T-helper 2 cell treated with Interferon-gamma antibody and Interleukin-4, amounts not matched to agents 5 μg/mL and 100 μg/mL, for 36 hours (primary cell): ENCODE results near the gene BMX.

Source experiments
- DNase-seq: peaks from one replicate; pipeline ENCODE4 v3.0.0; 2021; ENCODE audit warnings: low spot score
- H3K27ac Mint-ChIP-seq: one replicate; pipeline ENCODE4 v1.8.0; 2021; ENCODE audit warnings: mild to moderate bottlenecking, mixed read lengths
- H3K27me3 Mint-ChIP-seq: one replicate; pipeline ENCODE4 v1.8.0; 2021; ENCODE audit warnings: low read depth, mixed read lengths
- H3K36me3 Mint-ChIP-seq: one replicate; pipeline ENCODE4 v1.8.0; 2021; ENCODE audit warnings: low read depth, mixed read lengths
- H3K4me1 Mint-ChIP-seq: one replicate; pipeline ENCODE4 v1.8.0; 2021; ENCODE audit warnings: low read depth, mixed read lengths
- H3K4me3 Mint-ChIP-seq: one replicate; pipeline ENCODE4 v1.8.0; 2022; ENCODE audit warnings: mild to moderate bottlenecking, moderate library complexity, mixed read lengths
- H3K9me3 Mint-ChIP-seq: one replicate; pipeline ENCODE4 v1.8.0; 2021; ENCODE audit warnings: mixed read lengths

The BMX gene

DNA sequence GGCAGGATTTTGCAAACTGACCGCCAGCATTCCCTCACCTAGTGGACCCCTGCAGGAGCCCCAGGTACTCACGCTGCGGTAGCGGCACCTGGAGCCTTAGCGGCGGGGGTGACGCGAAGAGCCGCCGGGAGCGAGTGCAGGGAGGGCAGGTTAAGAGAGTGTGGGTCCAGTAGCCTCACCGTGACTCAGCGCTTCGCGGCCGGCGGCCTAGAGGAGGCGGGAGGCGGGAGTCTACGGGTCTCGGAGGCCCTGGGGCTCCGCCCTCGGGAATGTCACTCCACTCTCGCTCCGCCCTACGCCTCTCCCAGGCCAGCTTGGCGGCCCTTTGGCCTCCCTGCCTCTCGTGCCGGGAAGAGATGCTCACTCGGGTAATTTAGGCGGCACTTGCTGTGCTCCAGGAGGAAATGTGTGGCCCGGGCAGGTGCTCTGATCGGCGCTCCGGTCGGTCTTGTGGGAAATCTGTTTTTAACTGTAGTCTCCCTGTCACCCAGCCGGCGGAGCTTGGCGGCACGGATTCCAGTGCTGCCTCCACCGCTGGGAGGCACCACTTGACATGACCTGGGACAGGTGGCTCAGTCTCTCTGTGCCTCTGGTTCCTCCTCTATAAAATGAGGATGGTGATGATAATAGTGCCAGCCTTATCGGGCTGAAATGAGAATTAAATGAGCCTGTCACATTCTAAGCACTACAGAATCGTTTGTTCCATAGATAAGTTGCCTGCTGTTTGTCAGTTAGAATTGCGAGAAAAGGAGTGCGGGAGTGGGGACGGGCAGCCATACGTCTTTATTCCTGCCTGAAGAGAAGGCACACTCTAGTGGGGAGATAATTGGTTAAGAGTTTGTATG, 7.3 kb upstream of the BMX start, which contains the start of gene PIR:
TSS of gene PIR (minus strand) at position 216 of the 845 bp plus-strand sequence. CDS start 2,076 bp downstream, outside the sequence.
- Mint-ChIP-seq H3K36me3 (peaks cover 5% of the 10 kb centered on the region), H3K4me3 (peak within 1 kb of the TSS; percentile 85), H3K27ac (peak within 1 kb of the TSS; percentile 72)

DNA sequence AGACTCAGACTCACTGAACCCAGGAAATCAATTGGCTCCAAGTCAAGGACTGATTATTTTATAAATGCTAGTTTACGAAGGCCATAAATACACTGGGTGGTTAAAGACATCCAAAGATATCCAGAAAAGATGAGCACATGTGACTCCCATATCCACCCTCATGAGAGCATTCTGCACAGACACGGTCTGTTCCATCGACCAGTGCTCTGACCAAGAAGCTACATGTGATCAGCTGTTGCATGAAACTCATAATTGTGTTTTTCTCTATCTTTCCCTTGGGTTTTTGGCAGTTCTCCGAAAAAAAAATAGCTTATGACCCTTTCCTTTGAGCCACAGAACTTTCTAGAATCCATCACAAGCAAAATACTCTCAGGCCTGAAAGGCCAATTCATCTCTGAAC, 4.8 kb upstream of the BMX start:
- H3K27me3 Mint-ChIP-seq: peaks cover 14% of the 10 kb centered on the region
- peaks cover 2% of the 10 kb centered on the region for H3K36me3 Mint-ChIP-seq
- no peaks in the 10 kb centered on the region for H3K9me3 Mint-ChIP-seq
- H3K27ac Mint-ChIP-seq: no peak overlapping the region
- DNase-seq: no peak
- H3K4me1 Mint-ChIP-seq: peaks cover 17% of the 10 kb centered on the region
- no peak overlapping the region for H3K4me3 Mint-ChIP-seq

More for the DNA sequence above, 7.3 kb upstream of the BMX start, which contains the start of gene PIR:
- Mint-ChIP-seq H3K9me3 (no peaks in the 10 kb centered on the region), H3K4me1 (peaks cover 17% of the 10 kb centered on the region), H3K27me3 (peaks cover 6% of the 10 kb centered on the region)
- DNase-seq: peak; percentile 75

DNA sequence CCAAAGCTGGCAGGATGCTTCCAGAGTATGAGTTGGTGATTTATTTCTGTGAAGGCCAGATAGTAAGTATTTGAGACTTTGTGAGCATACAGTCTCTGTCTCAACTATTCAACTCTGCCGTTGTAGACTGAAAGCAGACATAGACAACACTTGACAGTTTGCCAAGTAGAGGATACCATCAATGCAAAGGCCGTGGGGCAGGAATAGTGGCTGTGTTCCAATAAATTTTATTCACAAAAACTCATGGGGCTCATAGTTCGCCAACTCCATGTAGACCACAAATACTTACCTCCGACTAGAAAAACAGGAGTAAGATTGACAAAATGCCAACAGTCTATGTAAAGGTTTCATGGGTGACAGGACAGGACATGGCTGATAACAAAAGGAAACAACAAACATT, 3.8 kb upstream of the BMX start:
- Mint-ChIP-seq H3K4me3 (no peak overlapping the region), H3K27ac (no peak overlapping the region), H3K36me3 (no peaks in the 10 kb centered on the region), H3K27me3 (peaks cover 14% of the 10 kb centered on the region), H3K9me3 (no peaks in the 10 kb centered on the region), H3K4me1 (peaks cover 15% of the 10 kb centered on the region)
- no peak for DNase-seq

DNA sequence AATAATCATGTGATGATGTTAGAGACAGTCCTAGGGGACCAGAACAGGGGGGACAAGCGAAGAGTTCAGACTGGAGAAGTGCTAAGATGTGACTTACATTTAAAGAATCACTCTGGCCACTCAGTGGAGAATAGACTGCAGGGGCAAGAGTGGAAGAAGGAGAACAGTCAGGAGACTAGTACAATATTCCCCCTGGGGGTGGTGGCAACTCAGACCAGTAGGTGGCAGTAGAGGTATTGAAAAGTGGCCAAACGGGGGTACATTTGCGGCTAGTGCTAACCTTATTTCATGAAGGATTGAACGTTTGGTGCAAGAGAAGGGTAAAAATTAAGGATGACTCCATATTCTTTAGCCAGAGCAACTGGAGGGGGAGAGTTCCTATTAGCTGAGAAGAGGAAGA, 2.7 kb upstream of the BMX start:
- DNase-seq: peak; percentile 4
- H3K36me3 Mint-ChIP-seq: no peaks in the 10 kb centered on the region
- no peak overlapping the region for H3K27ac Mint-ChIP-seq
- peaks cover 5% of the 10 kb centered on the region for H3K4me1 Mint-ChIP-seq
- no peak overlapping the region for H3K4me3 Mint-ChIP-seq
- H3K9me3 Mint-ChIP-seq: no peaks in the 10 kb centered on the region
- H3K27me3 Mint-ChIP-seq: peaks cover 18% of the 10 kb centered on the region

DNA sequence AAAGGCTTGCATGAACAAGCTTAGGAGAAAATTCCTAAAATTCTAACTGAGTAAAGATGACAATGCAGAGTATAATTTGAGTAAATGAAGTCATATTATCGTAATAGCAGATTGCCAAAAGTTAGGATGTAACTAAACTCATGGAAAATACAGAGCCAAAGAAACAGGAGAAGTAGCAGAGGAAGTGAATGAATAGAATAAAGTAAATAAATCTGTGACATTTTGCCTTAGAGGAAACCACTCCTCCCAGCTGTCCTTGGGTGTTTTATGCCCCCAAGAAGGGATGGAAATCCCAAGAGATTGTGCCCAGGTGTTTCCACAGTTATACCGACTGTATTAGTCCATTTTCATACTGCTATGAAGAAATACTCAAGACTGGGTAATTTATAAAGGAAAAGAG, 1.9 kb upstream of the BMX start:
- Mint-ChIP-seq H3K36me3 (no peaks in the 10 kb centered on the region), H3K27ac (no peak overlapping the region), H3K9me3 (no peaks in the 10 kb centered on the region), H3K4me3 (no peak overlapping the region), H3K27me3 (peaks cover 21% of the 10 kb centered on the region), H3K4me1 (peaks cover under 1% of the 10 kb centered on the region)
- no peak for DNase-seq

DNA sequence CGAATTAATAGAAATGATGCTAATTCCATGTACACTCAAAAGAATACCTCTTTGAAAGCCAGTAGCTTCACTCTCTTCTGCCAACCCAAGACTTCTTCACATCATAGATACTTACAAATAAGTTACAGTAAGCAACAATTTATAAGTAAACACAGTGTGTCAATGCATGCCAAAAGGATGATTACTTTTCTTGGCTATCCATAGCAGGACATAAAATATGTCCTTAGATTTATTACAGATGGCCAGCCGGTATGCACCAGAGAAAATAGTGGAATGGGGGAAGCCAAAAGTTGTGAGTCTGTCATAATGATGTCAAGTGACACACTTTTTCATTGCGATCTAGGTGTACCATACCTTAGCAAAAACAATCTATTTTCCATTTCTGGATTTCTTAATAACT, 631 bp upstream of the BMX start:
- Mint-ChIP-seq H3K4me1 (no peaks in the 10 kb centered on the region), H3K27ac (no peak overlapping the region), H3K36me3 (no peaks in the 10 kb centered on the region), H3K4me3 (no peak overlapping the region), H3K27me3 (peaks cover 21% of the 10 kb centered on the region), H3K9me3 (no peaks in the 10 kb centered on the region)
- DNase-seq: no peak

DNA sequence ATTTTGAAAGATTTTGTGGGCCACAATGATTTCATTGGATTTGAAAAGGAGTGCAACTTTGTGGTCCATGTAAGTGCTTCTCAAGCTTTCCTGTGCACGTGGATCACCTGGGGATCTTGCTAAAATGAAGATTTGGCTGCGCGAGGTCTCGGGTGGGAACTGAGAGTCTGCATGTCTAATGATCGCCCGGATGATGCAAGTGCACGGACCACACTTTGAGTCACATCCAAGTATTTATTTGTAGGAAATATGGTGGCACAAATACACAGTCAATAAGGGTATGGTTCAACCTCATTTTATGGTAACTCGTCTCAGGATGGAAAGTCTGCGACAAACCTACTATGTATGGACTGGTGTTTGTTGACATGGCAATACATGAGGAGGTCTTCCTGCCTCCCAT, 899 bp downstream of the BMX start:
- H3K36me3 Mint-ChIP-seq: no peaks in the 10 kb centered on the region
- no peak overlapping the region for H3K27ac Mint-ChIP-seq
- no peak overlapping the region for H3K4me3 Mint-ChIP-seq
- no peak for DNase-seq
- H3K9me3 Mint-ChIP-seq: no peaks in the 10 kb centered on the region
- H3K27me3 Mint-ChIP-seq: peaks cover 23% of the 10 kb centered on the region
- H3K4me1 Mint-ChIP-seq: no peaks in the 10 kb centered on the region

DNA sequence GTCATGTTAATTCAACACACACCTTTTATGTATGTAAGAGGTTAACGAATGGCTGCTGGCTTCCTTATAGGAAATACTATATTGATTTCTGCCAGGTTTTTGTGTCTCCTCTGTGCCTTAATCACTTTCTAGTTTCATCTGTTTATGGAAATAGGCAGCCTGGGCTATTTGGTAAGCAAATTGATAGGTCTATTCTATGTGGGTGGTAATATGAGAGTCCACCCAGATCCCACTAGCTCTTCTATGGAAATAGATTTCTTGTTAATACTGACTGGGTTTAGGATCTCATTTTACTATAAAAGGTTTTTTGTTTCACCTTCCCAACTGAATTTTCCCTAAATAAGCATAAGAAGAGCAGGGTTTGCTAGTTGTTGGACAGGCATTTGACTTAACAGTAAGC, 4.1 kb downstream of the BMX start:
- H3K36me3 Mint-ChIP-seq: no peaks in the 10 kb centered on the region
- H3K4me3 Mint-ChIP-seq: no peak overlapping the region
- no peaks in the 10 kb centered on the region for H3K4me1 Mint-ChIP-seq
- DNase-seq: no peak
- H3K9me3 Mint-ChIP-seq: no peaks in the 10 kb centered on the region
- H3K27ac Mint-ChIP-seq: no peak overlapping the region
- H3K27me3 Mint-ChIP-seq: peaks cover 16% of the 10 kb centered on the region

DNA sequence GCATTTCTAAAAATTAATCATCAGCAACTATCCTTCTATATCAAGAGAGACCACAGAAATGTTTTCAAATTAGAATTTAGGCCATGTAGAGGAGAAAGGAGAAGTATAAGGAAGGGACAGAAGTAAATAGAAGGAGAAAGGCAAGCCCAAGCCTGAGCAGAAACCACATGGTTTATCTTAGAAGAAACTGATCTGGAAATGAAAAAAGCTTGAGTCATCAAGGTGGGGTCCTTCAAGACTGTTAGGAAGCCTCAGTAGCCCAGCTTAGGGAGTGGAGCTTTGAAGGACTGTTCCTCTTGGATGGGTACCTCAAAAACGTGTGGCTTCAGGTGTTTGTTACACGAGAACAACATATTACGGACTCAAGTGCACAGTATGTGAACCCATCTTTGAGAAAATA, 4.5 kb downstream of the BMX start:
- Mint-ChIP-seq H3K9me3 (no peaks in the 10 kb centered on the region), H3K27ac (no peak overlapping the region), H3K36me3 (no peaks in the 10 kb centered on the region), H3K27me3 (peaks cover 13% of the 10 kb centered on the region), H3K4me3 (no peak overlapping the region), H3K4me1 (no peaks in the 10 kb centered on the region)
- DNase-seq: no peak

DNA sequence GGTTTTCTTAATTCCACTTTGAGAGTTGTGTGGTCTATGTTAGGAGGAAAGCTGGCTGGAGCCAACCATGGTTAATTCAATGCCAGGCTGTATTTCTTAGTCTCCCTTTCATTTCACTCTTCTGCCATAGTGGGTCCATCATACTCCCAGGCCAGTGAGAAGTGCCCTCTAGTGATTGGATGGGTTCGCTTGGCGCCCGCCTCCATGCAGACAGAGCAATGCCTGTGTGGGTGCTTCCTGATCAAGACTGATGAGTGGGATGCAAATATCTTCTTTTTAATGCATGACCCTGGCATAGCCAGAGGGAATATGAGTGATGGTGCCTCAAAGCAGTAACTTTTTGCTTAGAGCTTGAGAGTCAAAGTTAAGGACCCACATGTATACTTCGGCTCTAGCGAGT, 6.4 kb downstream of the BMX start:
- DNase-seq: no peak
- H3K9me3 Mint-ChIP-seq: no peaks in the 10 kb centered on the region
- H3K27ac Mint-ChIP-seq: no peak overlapping the region
- H3K4me1 Mint-ChIP-seq: no peaks in the 10 kb centered on the region
- H3K4me3 Mint-ChIP-seq: no peak overlapping the region
- H3K36me3 Mint-ChIP-seq: no peaks in the 10 kb centered on the region
- peaks cover 13% of the 10 kb centered on the region for H3K27me3 Mint-ChIP-seq

DNA sequence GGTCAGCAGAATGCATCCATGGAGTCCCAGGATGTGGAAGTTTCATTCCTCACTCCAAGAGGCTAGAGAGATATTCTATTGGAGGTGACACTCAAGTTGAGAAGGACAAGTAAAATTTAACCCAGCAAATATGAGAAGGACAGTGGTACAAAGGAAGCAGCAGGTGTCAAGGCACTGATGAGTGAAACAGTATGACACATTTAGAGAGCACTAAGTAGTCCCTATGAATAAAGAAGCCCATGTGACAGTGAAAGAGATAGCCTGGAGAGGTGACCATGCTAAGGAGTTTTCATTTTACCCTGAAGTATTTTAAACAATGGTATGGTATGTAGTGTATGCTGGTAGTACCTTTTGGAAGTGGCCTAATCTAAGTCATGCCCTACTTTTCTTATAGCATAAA, 9.2 kb downstream of the BMX start:
- no peaks in the 10 kb centered on the region for H3K4me1 Mint-ChIP-seq
- no peak overlapping the region for H3K27ac Mint-ChIP-seq

DNA sequence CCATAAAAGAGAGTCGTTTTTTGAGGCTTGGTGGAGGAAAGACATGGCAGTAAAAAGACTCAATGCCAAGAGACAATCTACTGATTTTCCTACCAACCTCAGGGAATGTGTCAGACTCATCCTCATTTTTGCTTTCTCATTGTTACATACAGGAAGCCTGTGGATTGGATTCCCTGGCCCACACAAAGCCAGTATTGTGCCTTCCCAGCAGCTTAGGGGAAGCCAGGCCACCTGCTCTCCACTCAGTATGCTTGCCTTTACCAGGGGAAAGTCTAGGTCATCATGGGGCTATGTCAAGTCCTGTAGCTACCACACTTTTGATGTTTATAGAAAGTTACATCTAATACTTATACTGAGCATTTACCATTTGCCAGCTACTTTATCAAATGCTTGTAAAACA, 11.0 kb downstream of the BMX start:
- peaks cover 5% of the 10 kb centered on the region for H3K27me3 Mint-ChIP-seq
- DNase-seq: no peak
- H3K4me1 Mint-ChIP-seq: no peaks in the 10 kb centered on the region
- no peak overlapping the region for H3K4me3 Mint-ChIP-seq
- H3K27ac Mint-ChIP-seq: no peak overlapping the region
- H3K36me3 Mint-ChIP-seq: no peaks in the 10 kb centered on the region
- H3K9me3 Mint-ChIP-seq: no peaks in the 10 kb centered on the region

More for the DNA sequence above, 9.2 kb downstream of the BMX start:
- no peaks in the 10 kb centered on the region for H3K36me3 Mint-ChIP-seq
- H3K27me3 Mint-ChIP-seq: peaks cover 6% of the 10 kb centered on the region
- no peak overlapping the region for H3K4me3 Mint-ChIP-seq
- DNase-seq: no peak
- no peaks in the 10 kb centered on the region for H3K9me3 Mint-ChIP-seq

DNA sequence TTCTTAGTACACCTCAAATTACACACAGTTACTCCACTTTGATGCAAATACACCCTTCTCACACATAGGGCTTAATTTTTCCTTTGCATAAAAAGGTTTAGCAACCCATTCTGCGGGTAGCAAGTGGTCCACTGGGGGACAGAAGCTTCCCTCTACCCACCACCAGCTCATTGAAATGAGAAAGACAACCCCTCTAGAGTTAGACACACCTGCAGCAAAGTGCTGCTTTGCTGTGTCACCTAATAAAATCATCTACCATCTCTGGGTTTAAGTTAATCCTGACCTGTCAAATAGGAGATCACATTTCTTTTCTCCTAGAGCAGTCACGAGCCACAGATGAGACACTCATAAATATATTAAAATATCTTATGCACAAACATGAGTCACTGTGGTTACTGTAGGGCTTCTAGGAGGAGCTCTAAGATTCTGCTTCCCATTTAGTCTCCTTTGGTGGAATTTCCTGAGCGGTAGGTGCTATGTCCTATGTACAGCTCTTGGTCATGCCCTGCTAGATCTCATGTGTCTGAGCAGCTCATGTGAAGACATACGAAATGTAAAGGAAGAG, 11.9 kb downstream of the BMX start:
- no peak overlapping the region for H3K4me3 Mint-ChIP-seq
- no peak overlapping the region for H3K27ac Mint-ChIP-seq
- no peak for DNase-seq
- no peaks in the 10 kb centered on the region for H3K4me1 Mint-ChIP-seq
- H3K36me3 Mint-ChIP-seq: no peaks in the 10 kb centered on the region
- H3K27me3 Mint-ChIP-seq: peaks cover 5% of the 10 kb centered on the region
- no peaks in the 10 kb centered on the region for H3K9me3 Mint-ChIP-seq

DNA sequence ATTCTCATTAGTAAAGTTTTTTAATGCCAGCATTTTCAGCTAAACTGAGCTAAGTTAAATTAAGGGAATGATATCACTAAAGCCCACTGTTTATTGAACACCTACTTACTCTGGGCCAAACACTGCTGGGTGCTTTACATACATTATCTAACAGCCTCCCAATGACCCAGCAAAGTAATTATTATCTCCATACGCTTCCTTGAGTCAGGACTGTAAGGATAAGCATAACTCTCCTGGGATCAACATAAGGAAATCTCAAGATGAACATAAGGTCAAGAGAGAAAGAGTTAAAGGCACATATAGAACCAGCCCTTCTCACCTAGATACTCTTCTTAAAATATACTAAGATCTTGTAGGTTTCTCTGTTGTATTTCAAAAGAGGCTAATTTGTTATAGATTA, 13.7 kb downstream of the BMX start:
- Mint-ChIP-seq H3K9me3 (no peaks in the 10 kb centered on the region), H3K36me3 (no peaks in the 10 kb centered on the region), H3K4me3 (no peak overlapping the region), H3K4me1 (no peaks in the 10 kb centered on the region), H3K27me3 (peaks cover 5% of the 10 kb centered on the region), H3K27ac (no peak overlapping the region)
- DNase-seq: no peak
